ENCODE data around the gene CDK5R2.

DNA sequence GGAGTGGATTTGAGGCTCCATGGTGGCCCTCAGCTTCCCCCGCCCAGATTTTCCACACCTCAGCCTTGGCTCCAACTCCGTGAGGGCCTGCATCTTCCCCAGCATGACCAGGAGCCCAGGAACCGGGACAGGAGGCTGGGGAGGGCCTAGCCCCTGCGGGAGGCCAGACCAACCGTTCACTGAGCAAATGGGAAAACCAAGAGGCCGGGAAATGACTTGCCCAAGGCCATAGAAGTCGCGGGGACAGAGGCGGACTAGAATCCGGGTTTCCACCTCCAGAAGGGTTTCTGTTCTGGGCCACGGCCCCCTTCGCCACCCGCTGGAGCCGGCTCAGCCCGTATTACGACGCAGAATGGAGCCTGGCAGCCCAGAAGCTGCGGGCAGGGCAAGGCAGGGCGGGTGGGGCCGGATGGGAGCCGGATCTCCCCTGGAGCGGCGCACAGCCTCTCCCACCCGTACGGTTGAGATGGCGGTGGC is 41.7 kb downstream of the CDK5R2 start:
- TF ChIP-seq, protein P1, sequence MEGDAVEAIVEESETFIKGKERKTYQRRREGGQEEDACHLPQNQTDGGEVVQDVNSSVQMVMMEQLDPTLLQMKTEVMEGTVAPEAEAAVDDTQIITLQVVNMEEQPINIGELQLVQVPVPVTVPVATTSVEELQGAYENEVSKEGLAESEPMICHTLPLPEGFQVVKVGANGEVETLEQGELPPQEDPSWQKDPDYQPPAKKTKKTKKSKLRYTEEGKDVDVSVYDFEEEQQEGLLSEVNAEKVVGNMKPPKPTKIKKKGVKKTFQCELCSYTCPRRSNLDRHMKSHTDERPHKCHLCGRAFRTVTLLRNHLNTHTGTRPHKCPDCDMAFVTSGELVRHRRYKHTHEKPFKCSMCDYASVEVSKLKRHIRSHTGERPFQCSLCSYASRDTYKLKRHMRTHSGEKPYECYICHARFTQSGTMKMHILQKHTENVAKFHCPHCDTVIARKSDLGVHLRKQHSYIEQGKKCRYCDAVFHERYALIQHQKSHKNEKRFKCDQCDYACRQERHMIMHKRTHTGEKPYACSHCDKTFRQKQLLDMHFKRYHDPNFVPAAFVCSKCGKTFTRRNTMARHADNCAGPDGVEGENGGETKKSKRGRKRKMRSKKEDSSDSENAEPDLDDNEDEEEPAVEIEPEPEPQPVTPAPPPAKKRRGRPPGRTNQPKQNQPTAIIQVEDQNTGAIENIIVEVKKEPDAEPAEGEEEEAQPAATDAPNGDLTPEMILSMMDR (IDR thresholded peaks at IDR 0.05; ENCODE audit: poor library complexity, severe bottlenecking) = no peak
- TF ChIP-seq EZH2 (IDR thresholded peaks at IDR 0.05; ENCODE audit: borderline replicate concordance, insufficient read depth, low read length, poor library complexity, severe bottlenecking) (no peak), TAF1 (IDR thresholded peaks at IDR 0.05; ENCODE audit: low read depth) (no peak), EP300 (conservative IDR thresholded peaks at IDR 0.05; ENCODE audit: poor library complexity, severe bottlenecking) (no peak), RAD21 (conservative IDR thresholded peaks at IDR 0.05) (no peak)

All from neural cell (in vitro differentiated cells).